ENCODE measurements around the gene CTXN1.

GRCh38 chr19:7913652-7914051 lies 12.3 kb downstream of the CTXN1 start:
- no peak for TF ChIP-seq POLR2AphosphoS5 (IDR thresholded peaks at IDR 0.05; ENCODE audit: borderline replicate concordance, low read depth, low read length)
- TF ChIP-seq EZH2 (IDR thresholded peaks at IDR 0.05) = no peak

All from SK-N-MC (cell line).